ENCODE data around the gene SRD5A1. TPM values are rescaled to one million over a fixed set of nuclear protein-coding genes. Genes with fewer than 3 reads are reported as not detected.
A peak's percentile ranks its signal among the peaks of the same experiment; 100 is the strongest.

The SRD5A1 gene
- total RNA-seq, 4 donors from 2014 or later = 34.1 to 126 (median 80.1) TPM

- H3K4me3 ChIP-seq = no peak overlapping the region
- WGBS, 2 donors = 57 to 74% methylated on average over 6 of the region's 6 CpGs
- peaks cover 0 to 16% (median 0%) of the 10 kb centered on the region in 4 donors for H3K27me3 ChIP-seq
- H3K9me3 ChIP-seq = no peaks in the 10 kb centered on the region
- peaks cover 10 to 25% (median 14%) of the 10 kb centered on the region in 3 donors for H3K4me1 ChIP-seq
- H3K27ac ChIP-seq = peak overlapping the region; percentile 40 to 82 (median 76)
- TF ChIP-seq CTCF (IDR thresholded peaks at IDR 0.05) (no peak), POLR2A (IDR thresholded peaks at IDR 0.05) (no peak)
- intact Hi-C loops (cut with DNase I) = no loop called here
- no peaks in the 10 kb centered on the region for H3K36me3 ChIP-seq
- no peak for DNase-seq
Observed at GRCh38 chr5:6703806-6704205, 70.6 kb downstream of the SRD5A1 start.

- no peak for DNase-seq
- intact Hi-C loops (cut with DNase I) = no loop called here
- Histone ChIP-seq H3K9me3 (no peaks in the 10 kb centered on the region), H3K27ac (peak overlapping the region; percentile 40 to 82 (median 76)), H3K4me3 (no peak overlapping the region), H3K4me1 (peaks cover 10 to 25% (median 14%) of the 10 kb centered on the region in 3 donors), H3K27me3 (peaks cover 0 to 16% (median 0%) of the 10 kb centered on the region in 4 donors), H3K36me3 (no peaks in the 10 kb centered on the region)
- WGBS, 2 donors = 33 to 39% methylated on average over 9 to 11 of the region's 11 CpGs
- TF ChIP-seq POLR2A (IDR thresholded peaks at IDR 0.05) (no peak), CTCF (IDR thresholded peaks at IDR 0.05) (no peak)
Observed at GRCh38 chr5:6704361-6704851, 71.2 kb downstream of the SRD5A1 start.

GRCh38 chr5:6705088-6705487, 71.8 kb downstream of the SRD5A1 start:
- Histone ChIP-seq H3K36me3 (no peaks in the 10 kb centered on the region), H3K4me3 (no peak overlapping the region)
- intact Hi-C loops (cut with DNase I) = no loop called here

GRCh38 chr5:6705959-6706358, 72.7 kb downstream of the SRD5A1 start:
- no peak for DNase-seq

More at GRCh38 chr5:6705088-6705487, 71.8 kb downstream of the SRD5A1 start:
- WGBS, 2 donors = 65 to 68% methylated on average over 2 to 6 of the region's 6 CpGs
- H3K27me3 ChIP-seq = peaks cover 0 to 12% (median 0%) of the 10 kb centered on the region in 4 donors
- no peaks in the 10 kb centered on the region for H3K9me3 ChIP-seq
- peaks cover 10 to 25% (median 14%) of the 10 kb centered on the region in 3 donors for H3K4me1 ChIP-seq
- no peak for DNase-seq
- TF ChIP-seq POLR2A (IDR thresholded peaks at IDR 0.05) = no peak
- no peak for TF ChIP-seq CTCF (IDR thresholded peaks at IDR 0.05)
- H3K27ac ChIP-seq = peak overlapping the region; percentile 40 to 82 (median 76)

More at GRCh38 chr5:6705959-6706358, 72.7 kb downstream of the SRD5A1 start:
- no peaks in the 10 kb centered on the region for H3K36me3 ChIP-seq
- 75 to 80% methylated on average over 5 of the region's 5 CpGs for WGBS, 2 donors
- H3K27me3 ChIP-seq = peaks cover 0 to 4% (median 0%) of the 10 kb centered on the region in 4 donors
- H3K27ac ChIP-seq = no peak overlapping the region
- H3K9me3 ChIP-seq = no peaks in the 10 kb centered on the region
- intact Hi-C loops (cut with DNase I) = no loop called here
- TF ChIP-seq POLR2A (IDR thresholded peaks at IDR 0.05) (no peak), CTCF (IDR thresholded peaks at IDR 0.05) (no peak)
- H3K4me3 ChIP-seq = no peak overlapping the region
- H3K4me1 ChIP-seq = peaks cover 10 to 25% (median 14%) of the 10 kb centered on the region in 3 donors
